ENCODE measurements around the gene GHRH. TPM values are rescaled to one million over a fixed set of nuclear protein-coding genes. Genes with fewer than 3 reads are reported as not detected.

The GHRH gene
- total RNA-seq, 1 experiment from 2014 or later, result not detected

DNA sequence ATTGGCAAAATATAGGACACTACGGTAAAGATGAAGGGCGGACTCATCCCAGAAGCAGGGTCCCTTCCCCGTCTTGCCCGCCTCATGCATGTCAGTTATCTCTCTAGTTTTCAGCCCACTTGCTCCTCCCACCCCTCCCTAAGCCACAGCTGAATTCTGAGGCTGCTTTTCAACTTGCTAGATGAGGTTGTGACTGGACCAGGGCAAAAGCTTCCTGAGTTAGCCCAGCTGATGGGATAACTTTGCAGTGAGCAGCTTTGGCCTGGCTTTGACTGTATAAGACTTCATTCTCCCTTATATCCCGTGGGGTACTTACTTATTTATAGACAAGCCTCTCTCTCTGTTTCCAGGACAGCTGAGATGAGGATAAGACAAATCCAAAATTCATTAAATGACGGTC lies 23.2 kb downstream of the GHRH start:
- Histone ChIP-seq H3K79me1 (ENCODE audit: insufficient read depth, low read depth, low read length, poor library complexity, severe bottlenecking) (no peaks in the 10 kb centered on the region), H2BK15ac (ENCODE audit: low read depth, low read length) (no peak overlapping the region), H2AK5ac (ENCODE audit: insufficient read length, low read length) (no peak overlapping the region), H4K8ac (replicated peaks; ENCODE audit: insufficient read length, low read depth, low read length) (no peak overlapping the region), H3K9me3 (ENCODE audit: control insufficient read depth, low read depth, low read length) (no peaks in the 10 kb centered on the region), H3K27ac (ENCODE audit: insufficient read length, low read depth, low read length) (no peak overlapping the region), H3T11ph (ENCODE audit: low read length) (no peak overlapping the region), H3K23me2 (ENCODE audit: insufficient read length, low read depth, low read length, poor library complexity, severe bottlenecking) (no peaks in the 10 kb centered on the region), H3K9ac (ENCODE audit: extremely low read depth, insufficient read length, low read length) (no peak overlapping the region), H3K79me2 (ENCODE audit: insufficient read depth, low read length) (no peaks in the 10 kb centered on the region), H3K14ac (ENCODE audit: insufficient read depth, low read length) (no peak overlapping the region), H3K56ac (ENCODE audit: insufficient read length, low read depth, low read length) (no peak overlapping the region), H4K91ac (ENCODE audit: insufficient read length, low read depth, low read length) (no peak overlapping the region), H3K18ac (ENCODE audit: insufficient read length, low read depth, low read length) (no peak overlapping the region), H3K4ac (ENCODE audit: low read depth, low read length) (no peak overlapping the region), H4K5ac (ENCODE audit: insufficient read length, low read depth, low read length) (no peak overlapping the region), H3K23ac (ENCODE audit: insufficient read length, low read depth, low read length) (no peak overlapping the region), H2BK5ac (ENCODE audit: insufficient read length, low read length) (no peak overlapping the region), H2BK120ac (ENCODE audit: low read depth, low read length, poor library complexity, severe bottlenecking) (no peak overlapping the region), H4K20me1 (ENCODE audit: control insufficient read depth, insufficient read depth, insufficient read length) (no peaks in the 10 kb centered on the region), H3K27me3 (ENCODE audit: insufficient read depth, low read length) (no peaks in the 10 kb centered on the region), H2BK12ac (ENCODE audit: insufficient read length, low read depth, low read length) (no peak overlapping the region), H3K4me1 (ENCODE audit: insufficient read depth, low read length) (no peaks in the 10 kb centered on the region), H2BK20ac (ENCODE audit: low read depth, low read length, poor library complexity, severe bottlenecking) (no peak overlapping the region), H2AFZ (ENCODE audit: low read length) (no peak overlapping the region), H3K4me2 (ENCODE audit: insufficient read depth, insufficient read length, low read length) (no peak overlapping the region)
- Mint-ChIP-seq H3K27ac (peak overlapping the region in 2 of 3 experiments; percentile 50 to 69; a peak in 2 of 7 replicates), H3K4me1 (peaks cover 2 to 3% of the 10 kb centered on the region in 2 experiments), H3K27me3 (ENCODE audit: low read depth) (no peaks in the 10 kb centered on the region), H3K4me3 (no peak overlapping the region), H3K9me3 (no peaks in the 10 kb centered on the region), H3K36me3 (ENCODE audit: insufficient read depth in 1 of 3, low read depth in 3 of 3) (peaks cover 47 to 97% (median 89%) of the 10 kb centered on the region in 3 experiments)
- no CpG with 5 or more reads among the region's 6 CpGs for WGBS (ENCODE audit: extremely low coverage, insufficient read length, low lambda C conversion rate)
- DNase-seq, result no peak
- TF ChIP-seq, protein P1, sequence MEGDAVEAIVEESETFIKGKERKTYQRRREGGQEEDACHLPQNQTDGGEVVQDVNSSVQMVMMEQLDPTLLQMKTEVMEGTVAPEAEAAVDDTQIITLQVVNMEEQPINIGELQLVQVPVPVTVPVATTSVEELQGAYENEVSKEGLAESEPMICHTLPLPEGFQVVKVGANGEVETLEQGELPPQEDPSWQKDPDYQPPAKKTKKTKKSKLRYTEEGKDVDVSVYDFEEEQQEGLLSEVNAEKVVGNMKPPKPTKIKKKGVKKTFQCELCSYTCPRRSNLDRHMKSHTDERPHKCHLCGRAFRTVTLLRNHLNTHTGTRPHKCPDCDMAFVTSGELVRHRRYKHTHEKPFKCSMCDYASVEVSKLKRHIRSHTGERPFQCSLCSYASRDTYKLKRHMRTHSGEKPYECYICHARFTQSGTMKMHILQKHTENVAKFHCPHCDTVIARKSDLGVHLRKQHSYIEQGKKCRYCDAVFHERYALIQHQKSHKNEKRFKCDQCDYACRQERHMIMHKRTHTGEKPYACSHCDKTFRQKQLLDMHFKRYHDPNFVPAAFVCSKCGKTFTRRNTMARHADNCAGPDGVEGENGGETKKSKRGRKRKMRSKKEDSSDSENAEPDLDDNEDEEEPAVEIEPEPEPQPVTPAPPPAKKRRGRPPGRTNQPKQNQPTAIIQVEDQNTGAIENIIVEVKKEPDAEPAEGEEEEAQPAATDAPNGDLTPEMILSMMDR (conservative IDR thresholded peaks at IDR 0.05), result no peak
